NCI-H187 (cell line): ENCODE data around the gene DNAJC28.
A peak's percentile ranks its signal among the peaks of the same experiment; 100 is the strongest.
"Not testable (repeated sequence)": the region's sequence is repeated elsewhere in the genome, so short reads cannot be mapped to it uniquely, and the experiment has no call there.

Experiments used
- DNase-seq, 2 experiments: peaks; one replicate each; lab custom pipeline; 2025; lab: John Stamatoyannopoulos, UW

The DNAJC28 gene, protein sequence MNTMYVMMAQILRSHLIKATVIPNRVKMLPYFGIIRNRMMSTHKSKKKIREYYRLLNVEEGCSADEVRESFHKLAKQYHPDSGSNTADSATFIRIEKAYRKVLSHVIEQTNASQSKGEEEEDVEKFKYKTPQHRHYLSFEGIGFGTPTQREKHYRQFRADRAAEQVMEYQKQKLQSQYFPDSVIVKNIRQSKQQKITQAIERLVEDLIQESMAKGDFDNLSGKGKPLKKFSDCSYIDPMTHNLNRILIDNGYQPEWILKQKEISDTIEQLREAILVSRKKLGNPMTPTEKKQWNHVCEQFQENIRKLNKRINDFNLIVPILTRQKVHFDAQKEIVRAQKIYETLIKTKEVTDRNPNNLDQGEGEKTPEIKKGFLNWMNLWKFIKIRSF

DNA sequence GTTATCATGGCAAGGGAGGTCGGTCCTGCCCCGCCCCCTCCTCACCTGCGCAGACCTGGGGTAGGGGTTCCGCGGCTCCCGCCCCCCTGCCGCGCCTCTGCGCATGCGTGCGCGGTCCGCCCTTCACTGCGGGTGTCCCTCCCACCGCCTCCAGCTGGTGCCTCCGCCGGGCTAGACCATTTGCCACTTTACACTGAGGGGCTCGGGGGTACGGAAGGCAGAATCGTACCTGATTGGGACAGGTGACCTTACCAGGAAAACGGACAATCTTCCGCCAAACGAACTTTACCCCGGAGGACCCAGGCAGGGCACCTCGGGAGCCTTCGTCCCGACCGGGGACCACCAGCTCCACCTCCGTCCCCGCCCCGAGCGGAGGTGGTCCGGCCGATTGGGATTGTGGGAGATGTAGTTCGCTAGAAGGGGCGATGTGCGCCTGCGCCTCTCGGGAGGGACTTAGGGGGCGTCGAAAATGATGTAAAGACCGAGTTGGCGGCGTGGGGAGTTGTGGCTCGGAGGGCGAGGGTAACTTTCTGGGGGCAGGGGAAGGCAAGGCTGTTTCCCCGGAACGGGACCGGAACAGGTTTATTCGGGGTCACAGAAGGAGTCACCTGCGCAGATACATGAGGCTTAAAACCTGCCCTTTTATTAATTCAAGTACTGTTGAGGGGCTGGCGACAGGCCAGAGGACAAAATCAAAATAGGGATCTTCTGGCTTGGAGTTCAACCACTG, at the start of gene DNAJC28:
TSS of gene DNAJC28 (minus strand) at position 344 of the 730 bp plus-strand sequence. CDS start 2,323 bp downstream, outside the sequence.
- peak; percentile 94 to 99 for DNase-seq

DNA sequence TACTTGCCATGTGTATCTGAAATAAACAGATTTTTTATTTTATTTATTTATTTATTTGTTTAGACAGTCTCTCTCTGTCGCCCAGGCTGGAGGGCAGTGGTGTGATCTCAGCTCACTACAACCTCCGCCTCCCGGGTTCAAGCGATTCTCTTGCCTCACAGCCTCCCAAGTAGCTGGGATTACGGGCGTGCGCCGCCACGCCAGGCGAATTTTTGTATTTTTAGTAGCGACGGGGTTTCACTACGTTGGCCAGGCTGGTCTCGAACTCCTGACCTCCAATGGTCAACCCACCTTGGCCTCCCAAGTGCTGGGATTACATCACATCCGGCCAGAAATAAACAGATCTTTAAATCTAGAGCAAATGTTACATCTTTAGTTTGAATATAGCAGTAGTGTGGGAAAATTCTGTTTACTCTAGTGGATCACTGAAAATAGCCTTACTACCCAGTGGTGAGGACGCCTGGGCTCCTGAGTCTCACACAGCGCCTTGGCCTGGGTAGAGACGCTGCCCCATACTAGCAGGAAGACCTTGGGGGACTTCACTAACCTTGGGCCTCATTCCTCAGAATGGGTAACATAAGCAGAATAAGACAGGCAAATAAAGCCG, 49.7 kb upstream of the DNAJC28 start:
- no peak for DNase-seq

DNA sequence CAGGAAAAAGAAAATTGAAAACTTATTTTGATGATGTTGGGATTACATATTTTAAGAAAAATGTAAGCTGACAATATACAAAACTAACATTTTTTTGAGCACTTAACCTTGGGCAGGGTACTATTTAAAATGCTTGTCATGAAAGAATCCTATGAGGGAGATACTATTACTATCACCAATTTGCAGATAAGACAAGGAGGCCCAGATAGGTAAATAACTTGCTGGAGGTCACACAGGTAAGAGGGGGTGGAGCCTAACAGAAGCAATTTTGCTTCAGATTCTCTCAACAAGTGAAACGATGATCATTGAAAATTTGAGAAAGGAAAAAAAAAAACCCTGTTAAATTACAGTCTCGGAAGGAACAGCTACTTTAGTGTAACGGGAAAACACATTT, 49.2 kb upstream of the DNAJC28 start:
- DNase-seq: no peak

DNA sequence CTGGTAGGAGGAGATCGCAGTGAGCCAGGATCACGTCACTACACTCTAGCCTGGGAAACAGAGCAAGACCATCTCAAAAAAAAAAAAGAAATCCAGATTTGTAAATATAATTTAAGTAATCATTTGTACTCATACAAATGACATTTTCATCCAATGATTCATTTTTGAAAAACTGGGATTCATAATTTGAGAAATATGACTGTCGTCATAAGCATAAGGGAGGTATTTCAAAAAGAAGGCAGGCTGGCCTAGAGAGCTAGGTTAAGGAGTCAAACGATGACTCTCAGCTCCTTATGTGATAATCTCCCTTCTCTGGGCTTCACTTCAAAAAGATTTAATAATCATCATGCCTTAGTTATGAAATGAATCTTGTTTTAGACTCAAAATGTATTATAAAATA, 48.1 kb upstream of the DNAJC28 start:
- no peak for DNase-seq

DNA sequence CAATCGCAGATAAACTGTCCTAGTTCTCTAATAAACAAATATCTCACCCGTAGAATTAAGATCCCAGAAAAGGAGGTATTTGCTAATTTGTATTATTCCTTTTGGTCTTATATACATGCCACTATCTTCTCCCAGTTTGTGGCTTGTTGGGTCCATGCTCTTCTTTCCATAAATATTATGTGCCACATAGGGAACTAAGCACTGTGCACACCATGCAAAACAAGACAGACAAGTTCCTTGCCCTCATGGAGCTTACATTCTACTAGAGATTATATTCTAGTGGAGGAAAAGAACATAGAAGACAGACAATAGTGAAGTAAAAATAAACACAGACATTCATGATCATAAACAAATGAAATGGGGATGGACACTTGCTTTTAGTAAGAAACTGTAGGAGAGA, 45.7 kb upstream of the DNAJC28 start:
- DNase-seq: no peak

DNA sequence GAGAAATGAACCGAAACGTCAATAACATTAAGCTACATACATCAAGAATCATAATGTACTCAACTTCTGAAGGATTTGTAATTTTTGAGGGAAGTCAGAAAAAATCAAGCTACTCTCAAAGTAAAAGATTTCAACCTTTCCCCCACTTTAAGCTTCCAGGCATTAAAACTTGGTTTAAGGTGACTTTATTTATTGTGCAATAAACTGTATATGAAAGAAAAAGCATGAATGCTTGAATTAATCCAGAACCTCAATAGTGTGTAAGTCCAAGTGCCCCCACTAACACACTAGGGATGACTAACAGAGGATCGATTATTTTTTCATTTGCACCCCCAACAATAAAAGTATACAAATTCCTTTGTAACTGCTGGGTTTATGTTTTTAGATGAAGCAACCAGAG, 39.5 kb upstream of the DNAJC28 start:
- no peak for DNase-seq

DNA sequence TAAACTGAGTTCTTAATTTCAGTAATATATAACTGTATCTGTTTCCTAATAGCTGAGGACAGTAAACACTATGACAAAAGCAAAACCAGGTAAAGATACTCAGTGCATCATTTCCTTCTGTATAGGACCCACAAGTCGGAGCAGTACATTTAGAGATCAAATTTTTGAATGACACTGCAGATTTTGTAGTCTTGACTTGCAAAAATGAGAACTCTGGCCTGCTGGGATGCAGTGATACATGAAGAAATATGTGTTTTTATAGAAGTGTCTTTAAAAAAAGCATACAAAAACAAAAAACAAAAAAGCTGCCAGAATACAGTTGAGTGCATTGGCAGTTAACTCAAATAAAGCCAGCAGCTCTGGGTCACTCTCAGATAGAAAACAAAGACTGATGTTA, 31.4 kb upstream of the DNAJC28 start:
- no peak for DNase-seq

DNA sequence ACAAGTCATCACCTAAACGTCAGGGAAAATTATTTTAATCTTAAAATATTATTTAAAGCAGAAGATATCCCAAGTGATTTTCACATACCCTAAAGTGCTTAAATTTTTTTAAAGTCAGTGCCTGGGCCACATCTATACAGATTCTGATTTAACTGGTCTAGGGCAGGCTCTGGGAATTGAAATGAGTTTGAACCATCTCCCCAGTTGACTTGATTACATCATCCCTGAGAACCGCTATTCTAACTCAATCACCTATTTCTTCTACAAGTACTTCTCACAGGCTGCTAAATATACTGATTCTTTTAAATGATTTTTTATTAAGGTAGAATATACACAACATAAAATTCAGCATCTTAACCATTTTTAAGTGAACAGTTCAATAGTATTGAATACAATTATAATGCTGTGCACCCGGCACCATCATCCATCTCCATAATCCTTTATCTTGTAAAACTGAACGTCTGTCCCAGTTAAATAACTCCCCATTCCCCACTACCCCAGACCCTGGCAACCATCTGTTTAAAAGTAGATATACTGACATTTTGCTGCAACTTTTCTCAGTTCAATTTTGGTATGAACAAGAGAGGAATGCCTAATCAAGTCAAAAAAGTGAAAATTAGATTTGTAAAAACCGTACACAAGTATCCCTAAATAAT, 30.9 kb upstream of the DNAJC28 start:
- no peak for DNase-seq

DNA sequence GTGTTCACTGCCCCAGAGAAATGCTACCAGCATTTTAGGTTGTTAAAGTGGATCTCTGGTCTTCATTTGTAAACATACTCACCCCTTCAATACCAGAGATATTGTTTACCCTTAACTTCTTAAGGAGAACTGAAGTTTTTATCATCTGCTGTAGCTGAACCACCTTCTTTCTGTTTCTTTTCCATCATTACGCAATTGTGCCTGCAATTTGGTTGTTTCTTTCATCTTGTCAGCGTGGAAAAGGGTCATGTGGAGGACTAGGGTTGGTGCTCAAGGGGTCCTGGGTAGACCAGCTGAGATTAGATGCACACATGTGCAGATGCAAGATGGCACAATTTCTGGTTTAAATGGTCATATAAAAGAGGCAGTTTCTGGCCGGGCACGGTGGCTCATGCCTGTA, 27.4 kb upstream of the DNAJC28 start:
- DNase-seq: no peak

DNA sequence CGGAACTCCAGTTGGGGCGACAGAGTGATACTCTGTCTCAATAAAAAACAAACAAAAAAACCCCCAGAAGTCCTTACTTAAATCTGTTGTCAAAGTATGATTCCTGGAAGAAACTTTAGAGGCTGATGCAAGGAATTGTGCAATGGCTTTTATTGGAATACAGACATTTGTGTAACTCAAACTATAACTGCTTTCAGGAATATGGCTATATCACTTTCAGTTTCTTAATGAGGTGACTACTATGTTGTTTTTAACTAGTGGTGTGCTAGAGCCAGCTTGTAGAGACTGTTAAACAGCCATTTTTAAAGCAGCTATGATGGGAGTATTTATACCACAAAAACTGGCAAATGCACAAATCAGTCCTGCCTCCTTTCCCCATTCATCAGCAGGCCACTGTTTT, 22.7 kb upstream of the DNAJC28 start:
- DNase-seq: no peak

DNA sequence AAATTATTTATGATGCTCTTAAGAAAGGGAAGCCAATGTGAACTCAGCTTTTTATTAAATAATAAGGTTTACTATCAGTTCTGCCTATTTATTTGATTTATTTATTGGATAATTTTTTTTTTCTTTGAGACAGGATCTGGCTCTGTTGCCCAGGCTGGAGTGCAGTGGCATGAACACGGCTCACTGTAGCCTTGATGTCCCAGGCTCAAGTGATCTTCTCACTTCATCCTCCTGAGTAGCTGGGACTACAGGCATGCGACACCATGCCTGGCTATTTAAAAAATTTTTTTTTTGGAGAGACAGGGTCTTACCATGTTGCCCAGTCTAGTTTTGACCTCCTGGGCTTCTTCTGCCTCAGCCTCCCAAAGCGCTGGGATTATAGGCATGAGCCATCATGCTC, 21.0 kb upstream of the DNAJC28 start:
- no peak for DNase-seq

DNA sequence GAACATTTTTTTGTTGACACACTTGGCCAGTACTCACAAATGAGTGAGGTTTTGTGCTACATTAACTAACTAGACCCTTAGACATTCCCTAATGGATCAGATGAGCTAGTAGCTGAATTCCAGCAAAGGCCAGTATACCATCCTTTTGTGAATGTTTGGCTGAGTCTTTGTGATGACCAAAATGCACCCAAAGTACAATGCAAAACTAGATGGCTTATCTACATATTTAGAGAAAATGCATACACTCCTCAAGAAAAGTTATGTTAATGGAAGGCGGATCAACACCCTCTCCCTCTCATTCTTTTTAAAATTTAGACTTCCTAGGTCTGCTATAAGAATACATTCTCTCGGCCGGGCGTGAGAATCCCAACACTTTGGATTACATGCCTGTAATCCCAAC, 20.1 kb upstream of the DNAJC28 start:
- no peak for DNase-seq

DNA sequence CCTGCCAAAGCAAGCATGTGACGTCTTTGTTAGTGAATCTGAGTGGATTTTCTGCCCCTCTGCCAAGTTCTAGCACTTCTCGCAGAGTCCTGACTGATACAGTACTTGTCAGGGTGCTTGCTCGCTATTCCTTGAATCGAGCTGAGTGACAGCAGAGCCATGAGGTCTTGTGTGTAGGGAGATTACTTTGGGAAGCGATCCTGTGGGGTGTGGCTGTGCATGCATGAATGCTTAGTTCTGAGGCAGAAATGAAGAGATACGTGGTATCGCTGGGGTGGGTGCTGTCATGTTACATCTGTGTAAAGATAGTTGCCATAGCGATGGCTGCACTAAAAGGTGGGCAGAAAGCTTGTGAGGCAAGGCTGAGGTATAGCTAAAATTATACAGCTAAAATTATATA, 19.3 kb upstream of the DNAJC28 start:
- no peak for DNase-seq

DNA sequence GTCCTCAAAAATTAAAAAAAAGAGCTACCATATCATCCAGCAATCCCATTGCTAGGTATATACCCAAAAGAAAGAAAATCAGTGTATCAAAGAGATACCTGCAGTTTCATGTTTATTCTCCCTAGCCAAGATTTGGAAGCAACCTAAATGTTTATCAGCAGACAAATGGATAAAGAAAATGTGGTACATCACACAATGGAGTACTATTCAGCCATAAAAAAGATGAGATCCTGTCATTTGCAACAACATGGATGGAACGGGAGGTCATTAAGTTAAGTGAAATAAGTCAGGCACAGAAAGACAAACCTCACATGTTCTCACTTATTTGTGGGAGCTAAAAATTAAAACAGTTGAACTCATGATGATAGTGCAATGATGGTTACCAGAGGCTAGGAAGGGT, 15.5 kb upstream of the DNAJC28 start:
- not testable (repeated sequence) for DNase-seq

DNA sequence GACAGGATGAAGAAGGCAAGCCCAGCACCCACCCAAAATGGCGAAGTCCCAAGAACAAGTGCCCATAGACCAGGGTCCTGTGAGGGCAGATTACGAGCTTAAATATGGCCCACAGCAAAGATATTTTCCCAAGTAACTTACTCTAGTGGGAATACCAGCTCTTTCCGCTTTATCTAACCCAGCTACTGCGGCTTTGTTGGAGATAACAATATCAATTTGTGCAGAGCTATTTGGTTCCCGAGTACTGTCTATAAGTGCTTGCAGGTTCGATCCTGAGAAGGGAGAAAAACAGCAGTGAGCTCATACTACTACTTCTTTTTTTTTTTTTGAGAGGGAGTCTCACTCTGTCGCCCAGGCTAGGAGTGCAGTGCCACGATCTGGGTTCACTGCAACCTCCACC, 14.3 kb upstream of the DNAJC28 start:
- DNase-seq: no peak

DNA sequence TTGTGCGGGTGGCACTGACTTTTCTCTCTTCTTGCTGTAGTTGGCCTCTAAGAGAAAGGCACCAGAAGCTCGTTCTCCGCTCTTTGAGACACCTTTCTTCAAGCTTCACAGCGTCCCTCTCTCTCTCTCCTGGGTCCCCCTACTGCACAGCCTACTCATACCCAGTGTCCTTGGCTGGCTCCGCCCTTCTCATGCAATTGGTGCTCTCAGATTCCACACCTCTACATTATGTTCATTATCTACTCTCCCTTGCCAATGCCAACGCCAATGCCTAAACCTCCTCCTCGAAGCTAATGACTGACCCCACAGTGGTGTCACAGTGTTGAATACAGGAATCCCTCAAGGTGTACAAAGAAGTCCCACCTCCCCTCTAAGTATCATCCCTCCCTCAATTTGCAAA, 4.8 kb upstream of the DNAJC28 start:
- no peak for DNase-seq

DNA sequence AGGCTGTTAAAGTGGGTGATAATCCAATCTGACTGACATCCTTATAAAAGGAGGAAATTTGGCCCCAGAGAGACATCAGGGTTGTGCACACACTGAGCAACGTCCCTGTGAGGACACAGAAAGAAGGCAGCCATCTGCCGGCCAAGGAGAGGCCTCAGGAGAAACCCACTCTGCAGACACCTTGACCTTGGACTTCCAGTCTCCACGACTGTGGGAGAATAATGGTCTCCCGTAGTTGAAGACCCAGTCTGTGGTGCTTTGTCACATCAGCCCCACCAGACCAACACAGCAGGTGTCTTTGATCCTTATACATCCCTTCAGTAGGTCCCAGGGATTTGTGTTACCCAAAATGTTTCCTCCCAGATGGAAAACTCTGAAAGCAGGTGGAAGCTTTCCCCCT, 4.2 kb upstream of the DNAJC28 start:
- no peak for DNase-seq

DNA sequence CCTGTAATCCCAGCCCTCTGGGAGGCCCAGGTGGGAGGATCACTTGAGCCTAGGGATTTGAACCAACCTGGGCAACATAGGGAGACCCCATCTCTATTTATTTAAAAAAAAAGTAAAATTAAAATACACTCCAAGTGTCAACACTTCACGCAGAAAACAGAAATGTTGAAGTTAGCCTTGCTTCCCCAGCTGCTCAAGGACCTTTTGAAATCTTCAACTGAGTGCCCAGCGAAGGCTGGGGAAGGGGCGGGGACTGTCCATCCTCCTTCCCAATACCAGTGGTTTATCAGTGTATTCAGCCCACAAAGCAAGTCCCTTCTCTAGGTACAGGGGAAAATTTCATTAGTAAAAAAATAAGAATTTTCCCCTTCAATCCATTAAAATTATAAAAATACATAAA, 2.2 kb upstream of the DNAJC28 start:
- no peak for DNase-seq

DNA sequence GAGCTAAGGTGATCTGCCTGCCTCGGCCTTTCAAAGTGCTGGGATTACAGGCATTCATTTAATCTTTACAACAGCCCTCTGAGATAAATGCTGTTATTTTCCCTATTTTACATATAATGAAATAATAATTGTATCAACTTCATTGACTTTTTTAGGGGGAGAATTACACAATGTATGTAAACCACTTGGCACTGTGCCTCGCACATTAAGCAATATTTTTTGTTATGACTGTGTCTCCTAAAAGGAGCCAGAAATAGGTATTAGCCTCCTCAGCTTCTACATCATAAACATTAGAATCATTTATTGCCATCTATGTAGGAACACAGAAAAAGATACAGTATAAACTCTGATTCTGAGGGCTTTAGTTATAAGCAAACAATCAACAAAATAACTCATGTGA, 1.1 kb upstream of the DNAJC28 start:
- DNase-seq: no peak

DNA sequence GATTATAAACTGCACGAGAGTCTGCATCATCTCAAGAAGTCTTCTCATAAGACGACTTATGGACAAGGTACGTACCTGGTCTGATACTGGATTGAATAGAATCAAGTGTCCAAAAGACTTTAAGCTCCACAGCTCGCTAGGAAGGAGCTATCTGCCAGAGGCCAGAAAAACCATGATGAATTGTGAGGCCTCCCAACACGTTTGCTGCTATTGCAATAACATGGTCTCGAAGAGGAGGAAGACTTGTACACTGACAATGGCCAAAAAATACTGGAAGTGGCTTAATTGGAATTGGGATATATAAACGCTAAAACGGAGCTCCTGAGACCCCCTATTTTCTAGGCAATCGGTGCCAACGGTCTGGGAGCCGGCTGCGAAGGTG, 534 bp downstream of the DNAJC28 start:
- peak in 1 of 2 experiments; percentile 89 for DNase-seq

DNA sequence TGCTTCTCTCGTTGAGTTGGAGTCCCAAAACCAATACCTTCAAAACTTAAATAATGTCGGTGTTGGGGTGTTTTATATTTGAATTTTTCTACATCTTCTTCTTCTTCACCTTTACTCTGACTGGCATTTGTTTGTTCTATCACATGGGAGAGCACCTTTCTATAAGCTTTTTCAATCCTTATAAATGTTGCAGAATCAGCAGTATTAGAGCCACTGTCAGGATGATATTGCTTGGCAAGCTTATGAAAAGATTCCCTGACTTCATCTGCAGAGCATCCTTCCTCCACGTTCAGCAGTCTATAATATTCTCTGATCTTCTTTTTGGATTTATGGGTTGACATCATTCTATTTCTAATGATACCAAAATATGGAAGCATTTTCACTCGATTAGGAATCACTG, 2.6 kb downstream of the DNAJC28 start:
- DNase-seq: no peak

DNA sequence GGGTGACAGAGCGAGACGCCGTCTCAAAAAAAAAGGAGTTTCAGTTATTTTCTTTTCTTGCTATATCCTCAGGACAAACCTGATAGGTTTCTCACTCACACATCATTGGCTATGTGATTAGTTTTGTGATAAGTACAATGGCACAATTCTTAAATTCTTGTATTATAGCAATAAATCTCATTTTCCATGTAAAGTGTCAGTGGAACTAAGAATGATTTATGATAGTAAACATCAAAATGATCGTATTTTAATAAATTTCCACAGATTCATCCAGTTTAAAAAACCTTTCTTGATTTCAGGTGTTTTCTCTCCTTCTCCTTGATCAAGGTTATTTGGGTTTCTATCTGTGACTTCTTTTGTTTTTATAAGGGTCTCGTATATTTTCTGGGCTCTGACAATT, 3.5 kb downstream of the DNAJC28 start:
- DNase-seq: no peak
